Measurements from ENCODE around the gene YLPM1. TPM values are rescaled to one million over a fixed set of nuclear protein-coding genes. Genes with fewer than 3 reads are reported as not detected.

YLPM1 gene
- total RNA-seq, 1 donor from 2014 or later = 88.3 TPM

DNA sequence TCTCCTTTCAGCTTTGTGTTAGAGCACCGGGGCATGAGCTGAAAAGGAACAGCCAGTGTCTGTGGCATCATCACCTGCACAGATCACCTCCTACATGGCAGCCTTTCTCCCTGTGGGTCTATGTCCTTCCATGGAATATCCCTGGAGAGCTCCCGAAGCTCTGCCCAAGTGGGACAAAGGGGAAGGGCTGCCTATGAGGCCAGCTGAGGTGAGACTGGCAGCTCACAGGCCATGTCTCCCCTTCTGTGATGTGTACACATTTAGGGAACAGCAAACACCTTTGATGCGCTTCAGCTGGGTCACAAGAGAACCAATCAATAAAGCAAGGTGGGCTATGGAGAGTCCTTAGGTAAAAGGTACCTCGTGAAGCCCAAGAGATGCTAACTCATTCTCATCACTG lies 108.7 kb downstream of the YLPM1 start:
- Mint-ChIP-seq H3K36me3 (ENCODE audit: unreplicated experiment) (peaks cover 2% of the 10 kb centered on the region), H3K4me1 (ENCODE audit: unreplicated experiment) (peaks cover 7% of the 10 kb centered on the region), H3K9me3 (ENCODE audit: unreplicated experiment) (no peaks in the 10 kb centered on the region), H3K4me3 (ENCODE audit: unreplicated experiment) (no peak overlapping the region), H3K27ac (ENCODE audit: unreplicated experiment) (no peak overlapping the region), H3K27me3 (ENCODE audit: unreplicated experiment) (peaks cover 7% of the 10 kb centered on the region)
- TF ChIP-seq, protein P1, sequence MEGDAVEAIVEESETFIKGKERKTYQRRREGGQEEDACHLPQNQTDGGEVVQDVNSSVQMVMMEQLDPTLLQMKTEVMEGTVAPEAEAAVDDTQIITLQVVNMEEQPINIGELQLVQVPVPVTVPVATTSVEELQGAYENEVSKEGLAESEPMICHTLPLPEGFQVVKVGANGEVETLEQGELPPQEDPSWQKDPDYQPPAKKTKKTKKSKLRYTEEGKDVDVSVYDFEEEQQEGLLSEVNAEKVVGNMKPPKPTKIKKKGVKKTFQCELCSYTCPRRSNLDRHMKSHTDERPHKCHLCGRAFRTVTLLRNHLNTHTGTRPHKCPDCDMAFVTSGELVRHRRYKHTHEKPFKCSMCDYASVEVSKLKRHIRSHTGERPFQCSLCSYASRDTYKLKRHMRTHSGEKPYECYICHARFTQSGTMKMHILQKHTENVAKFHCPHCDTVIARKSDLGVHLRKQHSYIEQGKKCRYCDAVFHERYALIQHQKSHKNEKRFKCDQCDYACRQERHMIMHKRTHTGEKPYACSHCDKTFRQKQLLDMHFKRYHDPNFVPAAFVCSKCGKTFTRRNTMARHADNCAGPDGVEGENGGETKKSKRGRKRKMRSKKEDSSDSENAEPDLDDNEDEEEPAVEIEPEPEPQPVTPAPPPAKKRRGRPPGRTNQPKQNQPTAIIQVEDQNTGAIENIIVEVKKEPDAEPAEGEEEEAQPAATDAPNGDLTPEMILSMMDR (IDR thresholded peaks at IDR 0.05) = no peak
- no peak for DNase-seq (ENCODE audit: extremely low spot score, unreplicated experiment)

DNA sequence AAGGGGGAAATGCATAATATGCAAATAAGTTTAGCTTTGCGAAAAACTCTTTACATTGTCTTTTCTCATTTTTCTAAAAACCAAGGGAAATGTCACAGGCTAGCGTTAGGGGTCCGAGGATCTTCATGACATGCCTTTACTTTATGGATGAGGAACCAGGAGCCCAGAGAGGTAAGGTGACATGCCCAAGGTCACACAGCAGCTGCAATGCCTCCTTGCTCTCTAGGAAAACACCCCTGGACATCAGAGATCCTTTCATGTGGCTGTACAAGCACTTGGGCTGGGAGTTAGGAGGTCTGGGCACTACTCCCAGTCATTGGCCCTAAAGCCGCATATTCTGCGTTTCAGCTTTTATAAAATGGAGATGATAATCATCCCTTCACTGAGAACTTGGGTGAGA lies 112.1 kb downstream of the YLPM1 start:
- Mint-ChIP-seq H3K4me1 (ENCODE audit: unreplicated experiment) (no peaks in the 10 kb centered on the region), H3K9me3 (ENCODE audit: unreplicated experiment) (no peaks in the 10 kb centered on the region), H3K36me3 (ENCODE audit: unreplicated experiment) (peaks cover 2% of the 10 kb centered on the region), H3K27me3 (ENCODE audit: unreplicated experiment) (no peaks in the 10 kb centered on the region), H3K27ac (ENCODE audit: unreplicated experiment) (no peak overlapping the region), H3K4me3 (ENCODE audit: unreplicated experiment) (no peak overlapping the region)
- TF ChIP-seq, protein P1 (IDR thresholded peaks at IDR 0.05) = no peak
- DNase-seq (ENCODE audit: extremely low spot score, unreplicated experiment) = no peak

GRCh38 chr14:74875941-74876913 lies 113.1 kb downstream of the YLPM1 start, which contains the start of gene PROX2:
Gene PROX2 (minus strand): TSS chr14:74876145. CDS start chr14:74863834, 12,311 bp downstream.
- no peak within 1 kb of the TSS for H3K4me3 Mint-ChIP-seq (ENCODE audit: unreplicated experiment)
- H3K9me3 Mint-ChIP-seq (ENCODE audit: unreplicated experiment) = no peaks in the 10 kb centered on the region
- TF ChIP-seq, protein P1 (IDR thresholded peaks at IDR 0.05) = no peak
- H3K36me3 Mint-ChIP-seq (ENCODE audit: unreplicated experiment) = peaks cover 2% of the 10 kb centered on the region
- H3K27me3 Mint-ChIP-seq (ENCODE audit: unreplicated experiment) = no peaks in the 10 kb centered on the region
- H3K27ac Mint-ChIP-seq (ENCODE audit: unreplicated experiment) = no peak within 1 kb of the TSS
- DNase-seq (ENCODE audit: extremely low spot score, unreplicated experiment) = no peak
- H3K4me1 Mint-ChIP-seq (ENCODE audit: unreplicated experiment) = peaks cover 5% of the 10 kb centered on the region

- Mint-ChIP-seq H3K9me3 (ENCODE audit: unreplicated experiment) (no peaks in the 10 kb centered on the region), H3K4me3 (ENCODE audit: unreplicated experiment) (no peak overlapping the region), H3K27ac (ENCODE audit: unreplicated experiment) (no peak overlapping the region), H3K36me3 (ENCODE audit: unreplicated experiment) (peaks cover 2% of the 10 kb centered on the region), H3K4me1 (ENCODE audit: unreplicated experiment) (peaks cover 28% of the 10 kb centered on the region), H3K27me3 (ENCODE audit: unreplicated experiment) (no peaks in the 10 kb centered on the region)
- DNase-seq (ENCODE audit: extremely low spot score, unreplicated experiment) = no peak
- TF ChIP-seq, protein P1 (IDR thresholded peaks at IDR 0.05) = no peak
Measured at GRCh38 chr14:74879427-74880182, 116.5 kb downstream of the YLPM1 start.

All from osteocyte (in vitro differentiated cells).